Stomach (tissue), 9 donors: ENCODE data around the gene ICAM5. TPM values are rescaled to one million over a fixed set of nuclear protein-coding genes. Genes with fewer than 3 reads are reported as not detected.
"Not testable (repeated sequence)": the region's sequence is repeated elsewhere in the genome, so short reads cannot be mapped to it uniquely, and the experiment has no call there.

Experiments
- DNase-seq, 2 donors: peaks; one replicate each; pipeline versions ENCODE4 v3.0.0 to v3.0.0-alpha.2; 2013 to 2019
- H3K27ac ChIP-seq, 5 donors: fragments of 200-600 bp in 4 of 5; sonication (generic) in 4 of 5; one replicate each; pipeline ENCODE4 v1.5.1; 2013 to 2019; ENCODE audit warnings: mild to moderate bottlenecking in 1 of 5, moderate library complexity in 1 of 5
- H3K27me3 ChIP-seq, 3 donors: fragments of 200-600 bp; sonication (generic); one replicate each; pipeline ENCODE4 v1.5.1; 2017 to 2019; ENCODE audit warnings: mixed run types in 1 of 3
- H3K36me3 ChIP-seq, 4 donors: fragments of 200-600 bp; sonication (generic); 1 replicate in 3 of 4; 2 replicates in 1 of 4; pipeline ENCODE4 v1.5.1; 2016 to 2019
- H3K4me1 ChIP-seq, 4 donors: fragments of 200-600 bp; sonication (generic); one replicate each; pipeline ENCODE4 v1.5.1; 2016 to 2019
- H3K4me3 ChIP-seq, 4 donors: fragments of 200-600 bp; sonication (generic) in 3 of 4; one replicate each; pipeline ENCODE4 v1.5.1; 2016 to 2019; ENCODE audit warnings: mild to moderate bottlenecking in 1 of 4
- H3K9me3 ChIP-seq, 4 donors: fragments of 200-600 bp; sonication (generic); one replicate each; pipeline ENCODE4 v1.5.1; 2016 to 2019
- EP300 ChIP-seq: sonication (generic); formaldehyde crosslinking; IDR thresholded peaks from one replicate; pipeline ENCODE4 v1.6.1; 2017; ENCODE audit warnings: antibody characterized with exemption
- POLR2A ChIP-seq, 4 donors: fragments of 450-650 bp; IDR thresholded peaks; one replicate each; pipeline ENCODE4 v1.6.1; 2016; ENCODE audit warnings: antibody characterized with exemption in 4 of 4, control low read depth in 2 of 4, mild to moderate bottlenecking in 1 of 4, moderate library complexity in 1 of 4
- POLR2AphosphoS5 ChIP-seq, 3 donors: sonication (generic); formaldehyde crosslinking; IDR thresholded peaks; one replicate each; pipeline ENCODE4 v1.6.1; 2016; ENCODE audit warnings: antibody characterized with exemption in 3 of 3
- WGBS, 5 donors: extraction: QIAGEN DNeasy Blood & Tissue Kit in 3 of 5; methylation state at CpG; one replicate each; pipeline versions ENCODE4 v1.1.5 to v1.1.7; 2013 to 2018; 5-methylcytosine and 5-hydroxymethylcytosine counted together
- intact Hi-C: fragments of 100-400 bp; cut with DNase I; formaldehyde crosslinking; loops from one replicate; pipeline ENCODE4 v1.15.1; 2023; ENCODE audit warnings: low total_unique reads
- polyA plus RNA-seq, 3 donors: library from polyadenylated mRNA; stranded (reverse); fragments of 200-250 nt; gene quantifications; one replicate each; pipeline ENCODE4 v1.2.3, GENCODE V29; 2013
- total RNA-seq, 5 donors: library from RNA; depleted of rRNA; stranded (reverse); fragments of >200 nt; gene quantifications; one replicate each; pipeline versions ENCODE4 v1.1.0 to v1.2.3, GENCODE V29; 2014 to 2016
- TF ChIP-seq, protein P1 (sequence below), 7 experiments: fragments of 450-650 bp in 4 of 7; fragments of 200-600 bp in 3 of 7; sonication (generic) in 3 of 7; IDR thresholded peaks; one replicate each; pipeline ENCODE4 v1.5.1; 2016 to 2019; ENCODE audit warnings: antibody characterized with exemption in 7 of 7, control low read depth in 2 of 7, mild to moderate bottlenecking in 1 of 7
- donor health status: healthy with polysubstance abuse.
- donor health status: Bipolar disorder and iron deficiency.
- donor health status: healthy.

The ICAM5 gene
- total and polyA plus RNA-seq, 8 donors, result 0.12 to 0.50 (median 0.45) TPM; not detected in 5

- WGBS, 5 donors, result 12 to 34% (median 16%) methylated on average over 18 to 59 of the region's 59 CpGs
- peak overlapping the region; percentile 81 to 83 (median 82) for H3K4me3 ChIP-seq
- intact Hi-C loops, result no loop called here
- H3K27me3 ChIP-seq, result no peaks in the 10 kb centered on the region
- H3K4me1 ChIP-seq, result peaks cover 17 to 41% (median 39%) of the 10 kb centered on the region in 4 donors
- peaks cover 8 to 15% (median 9%) of the 10 kb centered on the region in 4 donors for H3K36me3 ChIP-seq
- peak; percentile 96 to 97 for DNase-seq
- no peaks in the 10 kb centered on the region for H3K9me3 ChIP-seq
- peak; percentile 60 to 92 (median 68) for TF ChIP-seq POLR2AphosphoS5 (IDR thresholded peaks at IDR 0.05)
- TF ChIP-seq, protein P1, sequence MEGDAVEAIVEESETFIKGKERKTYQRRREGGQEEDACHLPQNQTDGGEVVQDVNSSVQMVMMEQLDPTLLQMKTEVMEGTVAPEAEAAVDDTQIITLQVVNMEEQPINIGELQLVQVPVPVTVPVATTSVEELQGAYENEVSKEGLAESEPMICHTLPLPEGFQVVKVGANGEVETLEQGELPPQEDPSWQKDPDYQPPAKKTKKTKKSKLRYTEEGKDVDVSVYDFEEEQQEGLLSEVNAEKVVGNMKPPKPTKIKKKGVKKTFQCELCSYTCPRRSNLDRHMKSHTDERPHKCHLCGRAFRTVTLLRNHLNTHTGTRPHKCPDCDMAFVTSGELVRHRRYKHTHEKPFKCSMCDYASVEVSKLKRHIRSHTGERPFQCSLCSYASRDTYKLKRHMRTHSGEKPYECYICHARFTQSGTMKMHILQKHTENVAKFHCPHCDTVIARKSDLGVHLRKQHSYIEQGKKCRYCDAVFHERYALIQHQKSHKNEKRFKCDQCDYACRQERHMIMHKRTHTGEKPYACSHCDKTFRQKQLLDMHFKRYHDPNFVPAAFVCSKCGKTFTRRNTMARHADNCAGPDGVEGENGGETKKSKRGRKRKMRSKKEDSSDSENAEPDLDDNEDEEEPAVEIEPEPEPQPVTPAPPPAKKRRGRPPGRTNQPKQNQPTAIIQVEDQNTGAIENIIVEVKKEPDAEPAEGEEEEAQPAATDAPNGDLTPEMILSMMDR (IDR thresholded peaks at IDR 0.05), result no peak
- TF ChIP-seq POLR2A (IDR thresholded peaks at IDR 0.05), result no peak
- peak overlapping the region; percentile 88 to 96 (median 90) for H3K27ac ChIP-seq
These were observed 45.0 kb downstream of the ICAM5 start for GRCh38 chr19:10334588-10335351.

- H3K4me3 ChIP-seq, result peak overlapping the region in 3 of 4 donors; percentile 81 to 83 (median 82)
These were observed 45.7 kb downstream of the ICAM5 start for GRCh38 chr19:10335352-10335985.

GRCh38 chr19:10336725-10337124, 47.0 kb downstream of the ICAM5 start:
- WGBS, 5 donors, result 91 to 94% (median 93%) methylated on average over 9 of the region's 9 CpGs
- H3K27me3 ChIP-seq, H3K4me3 ChIP-seq, H3K36me3 ChIP-seq, intact Hi-C loops, H3K27ac ChIP-seq, H3K9me3 ChIP-seq, DNase-seq: not testable (repeated sequence)
- H3K4me1 ChIP-seq, result peaks cover 17 to 40% (median 35%) of the 10 kb centered on the region in 4 donors

More at GRCh38 chr19:10335352-10335985, 45.7 kb downstream of the ICAM5 start:
- peaks cover 1 to 8% (median 2%) of the 10 kb centered on the region in 4 donors for H3K36me3 ChIP-seq
- intact Hi-C loops, result no loop called here
- no peak for TF ChIP-seq EP300
- TF ChIP-seq POLR2A (IDR thresholded peaks at IDR 0.05), result no peak
- TF ChIP-seq, protein P1 (IDR thresholded peaks at IDR 0.05), result no peak
- no peaks in the 10 kb centered on the region for H3K9me3 ChIP-seq
- peak overlapping the region; percentile 6 to 96 (median 88) for H3K27ac ChIP-seq
- DNase-seq, result peak in 1 of 2 donors; percentile 21
- WGBS, 5 donors, result 55 to 64% (median 61%) methylated on average over 15 to 26 of the region's 26 CpGs
- no peaks in the 10 kb centered on the region for H3K27me3 ChIP-seq
- peaks cover 17 to 43% (median 39%) of the 10 kb centered on the region in 4 donors for H3K4me1 ChIP-seq

- Histone ChIP-seq H3K27me3 (no peaks in the 10 kb centered on the region), H3K27ac (peak overlapping the region in 3 of 5 donors; percentile 33 to 68 (median 53)), H3K9me3 (no peaks in the 10 kb centered on the region), H3K4me3 (peak overlapping the region; percentile 8 to 37 (median 30)), H3K36me3 (no peaks in the 10 kb centered on the region), H3K4me1 (peaks cover 6 to 24% (median 17%) of the 10 kb centered on the region in 4 donors)
- TF ChIP-seq, protein P1 (IDR thresholded peaks at IDR 0.05), result no peak
- no peak for TF ChIP-seq EP300
- TF ChIP-seq POLR2A (IDR thresholded peaks at IDR 0.05), result no peak
- TF ChIP-seq POLR2AphosphoS5 (IDR thresholded peaks at IDR 0.05), result no peak
- WGBS, 5 donors, result 80 to 87% (median 83%) methylated on average over 6 of the region's 6 CpGs
- no peak for DNase-seq
- intact Hi-C loops, result no loop called here
These were observed 49.2 kb downstream of the ICAM5 start for GRCh38 chr19:10338940-10339339.
